Adrenal gland (tissue), 12 donors: ENCODE measurements around the gene BCL2L14. TPM values are rescaled to one million over a fixed set of nuclear protein-coding genes. Genes with fewer than 3 reads are reported as not detected.

Source experiments
- DNase-seq, 7 donors: peaks; one replicate each; pipeline ENCODE4 v3.0.0-alpha.2; 2019 to 2020
- H3K27ac ChIP-seq, 5 donors: fragments of 200-600 bp; sonication (generic) in 4 of 5; 1 replicate in 3 of 5; 2 replicates in 2 of 5; pipeline versions ENCODE4 v1.5.1 to v1.8.0; 2016 to 2020; ENCODE audit warnings: mild to moderate bottlenecking in 1 of 5
- H3K27me3 ChIP-seq: fragments of 200-600 bp; 2 replicates; pipeline ENCODE4 v1.8.0; 2021
- H3K36me3 ChIP-seq, 2 donors: fragments of 200-600 bp; replicated peaks in 1 of 2; 1 replicate in 1 of 2; 2 replicates in 1 of 2; pipeline versions ENCODE4 v1.5.1 to v1.8.0; 2018 to 2022
- H3K4me1 ChIP-seq, 2 donors: fragments of 200-600 bp; replicated peaks in 1 of 2; 1 replicate in 1 of 2; 2 replicates in 1 of 2; pipeline versions ENCODE4 v1.5.1 to v1.8.0; 2018 to 2021
- H3K4me3 ChIP-seq, 4 donors: fragments of 200-600 bp; sonication (generic) in 3 of 4; one replicate each; pipeline ENCODE4 v1.5.1; 2016 to 2018
- H3K9me3 ChIP-seq, 3 donors: fragments of 200-600 bp; sonication (generic) in 1 of 3; replicated peaks in 1 of 3; 1 replicate in 2 of 3; 2 replicates in 1 of 3; pipeline versions ENCODE4 v1.5.1 to v1.8.0; 2016 to 2021
- POLR2A ChIP-seq, 2 donors: fragments of 450-650 bp; IDR thresholded peaks; one replicate each; pipeline ENCODE4 v1.6.1; 2017; ENCODE audit warnings: antibody characterized with exemption in 2 of 2, mild to moderate bottlenecking in 2 of 2, moderate library complexity in 1 of 2
- WGBS, 4 donors: extraction: QIAGEN DNeasy Blood & Tissue Kit in 2 of 4; methylation state at CpG; one replicate each; pipeline versions ENCODE4 v1.1.5 to v1.1.7; 2013 to 2017; 5-methylcytosine and 5-hydroxymethylcytosine counted together
- intact Hi-C, 2 donors: fragments of 100-400 bp; cut with DNase I; formaldehyde crosslinking; loops; one replicate each; pipeline versions ENCODE4 v1.14.1 to v1.15.0; 2022 to 2023
- polyA plus RNA-seq, 3 donors: library from polyadenylated mRNA; stranded (reverse); fragments of 200-250 nt in 2 of 3; fragments of 350-450 nt in 1 of 3; fragmentation: Illumina TruSeq in 1 of 3; extraction: RNeasy Lipid Tissue Mini Kit (QIAGEN cat#74804) in 1 of 3; gene quantifications; one replicate each; pipeline ENCODE4 v1.2.3, GENCODE V29; 2013 to 2014
- total RNA-seq, 9 donors: library from RNA; depleted of rRNA in 4 of 9; stranded (reverse); fragments of >200 nt in 4 of 9; fragments of 120-200 nt in 1 of 9; fragmentation: NEBNext Ultra II Directional in 1 of 9; extraction: Animal tissue kit (Norgen Biotek cat#: 25700) in 1 of 9; gene quantifications; one replicate each; pipeline versions ENCODE4 v1.1.0 to v1.2.4, GENCODE V29; 2013 to 2023
- TF ChIP-seq, protein P1 (sequence below), 6 experiments: fragments of 450-650 bp in 4 of 6; fragments of 200-600 bp in 2 of 6; sonication (generic) in 1 of 6; IDR thresholded peaks; 1 replicate in 5 of 6; 2 replicates in 1 of 6; pipeline versions ENCODE4 v1.5.1 to v1.8.0; 2016 to 2021; ENCODE audit warnings: antibody characterized with exemption in 6 of 6, mild to moderate bottlenecking in 2 of 6, moderate library complexity in 1 of 6
- donor health status: healthy with polysubstance abuse.
- donor health status: Bipolar disorder and iron deficiency.
- donor health status: DM: yes; HTN: yes; CAD: no.
- donor health status: DM: no; HTN: no; CAD: no.
- donor health status: DM: no; HTN: no; CAD: no.
- donor health status: DM: yes; HTN: yes; CAD: no.

Gene BCL2L14
- total and polyA plus RNA-seq, 12 donors, result not detected

- TF ChIP-seq POLR2A (IDR thresholded peaks at IDR 0.05), result no peak
- TF ChIP-seq, protein P1, sequence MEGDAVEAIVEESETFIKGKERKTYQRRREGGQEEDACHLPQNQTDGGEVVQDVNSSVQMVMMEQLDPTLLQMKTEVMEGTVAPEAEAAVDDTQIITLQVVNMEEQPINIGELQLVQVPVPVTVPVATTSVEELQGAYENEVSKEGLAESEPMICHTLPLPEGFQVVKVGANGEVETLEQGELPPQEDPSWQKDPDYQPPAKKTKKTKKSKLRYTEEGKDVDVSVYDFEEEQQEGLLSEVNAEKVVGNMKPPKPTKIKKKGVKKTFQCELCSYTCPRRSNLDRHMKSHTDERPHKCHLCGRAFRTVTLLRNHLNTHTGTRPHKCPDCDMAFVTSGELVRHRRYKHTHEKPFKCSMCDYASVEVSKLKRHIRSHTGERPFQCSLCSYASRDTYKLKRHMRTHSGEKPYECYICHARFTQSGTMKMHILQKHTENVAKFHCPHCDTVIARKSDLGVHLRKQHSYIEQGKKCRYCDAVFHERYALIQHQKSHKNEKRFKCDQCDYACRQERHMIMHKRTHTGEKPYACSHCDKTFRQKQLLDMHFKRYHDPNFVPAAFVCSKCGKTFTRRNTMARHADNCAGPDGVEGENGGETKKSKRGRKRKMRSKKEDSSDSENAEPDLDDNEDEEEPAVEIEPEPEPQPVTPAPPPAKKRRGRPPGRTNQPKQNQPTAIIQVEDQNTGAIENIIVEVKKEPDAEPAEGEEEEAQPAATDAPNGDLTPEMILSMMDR (IDR thresholded peaks at IDR 0.05), result no peak
- no peak for DNase-seq
- Histone ChIP-seq H3K27ac (no peak overlapping the region), H3K9me3 (no peaks in the 10 kb centered on the region), H3K4me3 (no peak overlapping the region), H3K36me3 (no peaks in the 10 kb centered on the region), H3K27me3 (no peaks in the 10 kb centered on the region), H3K4me1 (no peaks in the 10 kb centered on the region)
- intact Hi-C loops, result no loop called here
- WGBS, 4 donors, result 81 to 87% (median 85%) methylated on average over 3 of the region's 3 CpGs
Measured at GRCh38 chr12:12047682-12048081, 23.1 kb upstream of the BCL2L14 start.

DNA sequence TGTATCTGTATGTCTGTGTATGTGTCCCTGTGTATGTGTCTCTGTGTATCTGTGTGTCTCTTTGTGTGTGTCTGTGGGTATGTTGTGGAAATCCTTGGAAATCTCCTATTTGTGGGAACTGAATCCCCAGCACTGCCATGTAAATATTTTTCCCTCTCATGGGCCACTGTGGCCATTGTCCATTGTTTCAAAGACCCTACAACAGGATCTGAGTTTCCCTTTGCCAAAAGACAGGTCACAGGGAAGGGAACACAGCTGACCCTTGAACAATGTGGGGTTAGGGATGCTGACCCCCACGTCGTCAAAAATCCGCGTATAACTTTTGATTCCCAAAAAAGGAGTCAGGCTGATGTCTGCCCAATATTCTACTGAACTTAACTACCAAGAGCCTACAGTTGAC lies 22.5 kb upstream of the BCL2L14 start:
- 59 to 82% (median 62%) methylated on average over 4 of the region's 4 CpGs for WGBS, 4 donors
- Histone ChIP-seq H3K27ac (no peak overlapping the region), H3K36me3 (no peaks in the 10 kb centered on the region), H3K4me3 (no peak overlapping the region), H3K4me1 (no peaks in the 10 kb centered on the region), H3K27me3 (no peaks in the 10 kb centered on the region), H3K9me3 (no peaks in the 10 kb centered on the region)
- no peak for DNase-seq
- intact Hi-C loops, result no loop called here
- TF ChIP-seq POLR2A (IDR thresholded peaks at IDR 0.05), result no peak
- TF ChIP-seq, protein P1 (IDR thresholded peaks at IDR 0.05), result no peak

DNA sequence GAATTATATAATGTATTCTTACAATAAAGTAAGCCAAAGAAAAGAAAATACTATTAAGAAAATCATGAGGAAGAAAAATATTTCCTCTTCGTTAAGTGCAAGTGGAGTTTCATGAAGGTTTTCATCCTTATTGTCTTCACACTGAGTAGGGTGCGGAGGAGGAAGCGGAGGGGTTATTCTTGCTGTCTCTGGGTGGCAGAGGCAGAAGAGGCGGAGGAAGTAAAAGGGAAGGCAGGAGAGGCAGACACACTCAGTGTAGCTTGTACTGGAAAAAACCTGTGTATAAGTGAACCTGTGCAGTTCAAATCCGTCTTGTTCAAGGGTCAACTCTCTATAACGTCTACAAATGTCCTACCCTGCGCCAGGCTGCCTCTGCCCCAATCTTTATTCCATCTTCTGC lies 22.0 kb upstream of the BCL2L14 start:
- Histone ChIP-seq H3K4me1 (no peaks in the 10 kb centered on the region), H3K4me3 (no peak overlapping the region), H3K27ac (no peak overlapping the region), H3K27me3 (no peaks in the 10 kb centered on the region), H3K36me3 (no peaks in the 10 kb centered on the region), H3K9me3 (no peaks in the 10 kb centered on the region)
- WGBS, 4 donors, result 85 to 90% (median 87%) methylated on average over 7 of the region's 7 CpGs
- intact Hi-C loops, result no loop called here
- TF ChIP-seq, protein P1 (IDR thresholded peaks at IDR 0.05), result no peak
- TF ChIP-seq POLR2A (IDR thresholded peaks at IDR 0.05), result no peak
- DNase-seq, result no peak

- WGBS, 4 donors, result 79 to 88% (median 86%) methylated on average over 4 of the region's 4 CpGs
- intact Hi-C loops, result no loop called here
- Histone ChIP-seq H3K4me3 (no peak overlapping the region), H3K4me1 (no peaks in the 10 kb centered on the region), H3K36me3 (no peaks in the 10 kb centered on the region), H3K27me3 (no peaks in the 10 kb centered on the region), H3K27ac (no peak overlapping the region), H3K9me3 (no peaks in the 10 kb centered on the region)
- DNase-seq, result no peak
- TF ChIP-seq, protein P1 (IDR thresholded peaks at IDR 0.05), result no peak
- TF ChIP-seq POLR2A (IDR thresholded peaks at IDR 0.05), result no peak
Measured at GRCh38 chr12:12051668-12052067, 19.1 kb upstream of the BCL2L14 start.
